CD4-positive, alpha-beta T cell treated with Interleukin-17A for 4 hours (primary cell): Measurements from ENCODE around the gene MYOM1.
"Not testable (repeated sequence)": the region's sequence is repeated elsewhere in the genome, so short reads cannot be mapped to it uniquely, and the experiment has no call there.

ENCODE experiments used
- DNase-seq: peaks from one replicate; pipeline ENCODE4 v3.0.0-alpha.2; 2020; ENCODE audit warnings: mixed read lengths

The MYOM1 gene

DNA sequence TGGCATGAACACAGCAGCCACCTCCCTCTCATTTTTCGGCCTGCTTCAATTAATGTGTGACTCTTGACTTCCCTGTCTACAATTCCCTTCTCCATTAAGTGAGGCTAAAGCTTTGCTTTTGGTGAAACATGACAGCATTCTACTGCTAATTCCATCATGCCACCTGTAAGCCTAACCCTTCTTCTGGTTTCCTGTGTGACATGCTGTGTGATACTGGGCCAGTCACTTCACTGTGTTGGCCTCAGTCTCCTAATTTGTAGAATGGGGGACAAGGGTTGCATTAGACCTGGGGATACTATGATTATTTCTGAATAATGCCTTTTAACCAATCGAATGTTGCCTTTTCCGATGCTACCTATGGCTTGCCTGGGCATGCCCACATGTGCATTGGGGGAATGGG lies 146.4 kb downstream of the MYOM1 start:
- not testable (repeated sequence) for DNase-seq

DNA sequence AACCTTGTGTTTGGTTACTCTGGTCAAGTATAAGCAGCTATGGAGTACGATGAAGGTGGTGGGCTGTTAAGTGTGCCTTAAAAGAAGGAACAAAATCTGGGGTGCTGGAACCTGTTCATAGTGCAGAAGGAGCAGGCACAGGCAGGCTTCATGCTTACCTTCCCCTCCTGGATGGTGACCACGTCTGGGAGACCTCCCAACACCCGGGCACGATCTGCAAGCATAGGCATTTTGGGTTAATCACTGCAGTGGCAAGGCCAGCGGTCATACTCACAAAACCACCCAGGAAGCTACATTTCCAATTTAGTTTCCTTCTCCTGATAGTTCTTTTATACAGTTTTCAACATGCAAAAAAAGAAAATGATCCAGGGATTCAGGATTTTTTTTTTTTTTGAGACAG lies 148.1 kb downstream of the MYOM1 start:
- no peak for DNase-seq

DNA sequence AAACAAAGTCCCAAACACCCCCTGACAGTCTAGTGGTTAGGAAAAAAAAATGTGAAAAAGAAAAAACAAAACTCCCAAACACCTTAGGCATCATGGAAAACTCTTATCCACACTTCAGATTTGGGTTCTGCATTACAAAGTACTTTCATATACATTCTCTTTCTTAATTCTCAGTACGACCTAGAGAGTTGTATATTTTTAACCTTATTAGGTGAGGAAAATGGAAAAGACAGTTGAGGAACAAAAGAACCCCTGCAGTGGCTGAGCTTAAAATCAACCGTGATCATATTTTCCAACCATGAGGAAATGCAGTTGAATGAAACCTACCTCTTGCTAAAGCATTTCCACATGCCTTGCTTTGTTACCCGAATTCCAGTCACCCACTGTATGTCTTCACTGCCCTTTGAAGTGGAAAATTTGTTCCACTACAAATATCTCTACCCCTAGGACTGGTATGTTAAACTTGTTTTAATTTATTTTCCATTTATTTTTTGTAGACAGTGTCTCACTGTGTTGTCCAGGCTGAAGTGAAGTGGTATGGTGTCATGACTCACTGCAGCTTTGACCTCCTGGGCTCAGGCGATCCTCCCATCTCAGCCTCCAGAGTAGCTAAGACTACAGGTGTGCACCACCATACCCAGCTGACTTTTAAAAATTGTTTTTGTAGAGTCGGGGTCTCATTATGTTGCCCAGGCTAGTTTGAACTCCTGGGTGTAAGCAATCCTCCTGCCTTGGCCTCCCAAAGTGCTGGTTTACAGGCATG lies 149.9 kb downstream of the MYOM1 start:
- no peak for DNase-seq

DNA sequence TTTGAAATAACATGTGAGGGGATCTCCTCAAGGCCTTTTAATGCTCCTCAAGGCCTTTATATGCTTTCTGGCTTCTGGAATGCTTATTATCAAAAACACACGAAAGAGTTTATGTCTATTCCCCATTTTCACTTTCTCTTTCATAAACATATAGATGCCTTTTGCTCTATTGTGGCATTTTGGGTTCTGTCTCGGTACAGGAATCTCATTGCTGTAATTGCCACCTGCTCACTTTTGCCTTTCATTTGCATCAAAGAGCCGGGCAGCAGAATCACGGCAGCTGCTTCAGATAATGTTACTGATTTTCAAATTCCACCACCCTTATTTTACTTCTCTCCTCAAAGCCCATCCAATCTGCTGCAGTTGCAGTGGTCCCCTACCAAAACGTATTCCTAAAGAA lies 152.0 kb downstream of the MYOM1 start:
- no peak for DNase-seq

DNA sequence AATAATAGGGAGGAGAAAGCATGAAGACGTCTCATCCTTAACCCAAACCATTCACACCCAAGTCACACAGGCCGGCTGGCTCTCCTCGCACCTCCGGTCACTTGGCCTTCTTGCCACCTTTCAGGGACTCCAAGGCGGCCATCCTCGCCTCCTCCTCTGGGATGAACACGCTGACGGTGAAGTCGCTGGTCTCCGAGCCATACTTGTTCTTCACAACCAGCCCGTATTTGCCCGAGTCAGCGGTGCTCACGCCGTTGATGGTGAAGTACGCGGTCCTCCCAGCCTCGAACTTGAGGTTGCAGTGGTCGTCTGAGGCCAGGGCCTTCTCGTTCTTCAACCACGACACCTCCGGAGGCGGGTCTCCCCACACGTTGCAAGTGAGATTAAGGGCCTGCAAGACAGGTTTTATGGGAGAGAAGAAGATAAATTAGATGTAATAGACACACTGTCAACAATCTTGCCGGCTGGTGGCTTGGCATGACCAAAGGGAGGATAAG lies 152.6 kb downstream of the MYOM1 start:
- DNase-seq, result no peak

DNA sequence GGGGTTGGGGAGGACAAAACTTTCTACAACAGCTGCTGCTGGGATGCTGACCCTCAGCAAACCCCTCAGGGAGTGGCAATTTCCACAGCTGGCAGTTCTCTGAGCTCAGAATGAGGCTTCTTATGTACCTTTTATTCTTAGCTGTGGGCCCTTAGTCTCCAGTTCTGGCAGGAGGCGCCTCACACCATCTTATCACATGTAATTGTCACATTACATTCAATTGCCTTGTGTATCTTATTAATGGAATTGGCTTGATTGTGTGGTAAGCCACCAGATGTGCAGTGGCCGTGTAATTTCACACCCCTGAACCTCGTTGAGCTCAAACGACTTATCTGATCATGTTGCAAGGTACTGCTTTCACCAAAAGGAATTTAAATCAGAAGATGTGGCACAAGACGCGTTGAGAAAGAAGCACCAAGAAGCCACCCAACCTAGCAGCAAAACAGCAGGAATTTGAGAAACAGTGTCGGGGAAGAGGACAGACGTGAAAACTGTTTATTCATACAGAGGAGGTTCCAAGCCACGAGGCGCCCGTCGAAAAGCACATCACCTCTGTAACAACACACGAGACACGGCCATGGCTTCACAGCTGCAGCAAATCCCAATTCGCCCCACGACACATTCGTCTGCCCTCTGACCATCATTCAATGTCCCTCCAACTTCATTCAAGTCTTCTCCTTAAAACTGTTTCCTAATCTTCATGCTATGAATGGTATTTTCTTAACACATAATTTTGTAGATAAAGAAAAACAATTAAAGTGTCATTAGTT lies 153.2 kb downstream of the MYOM1 start:
- DNase-seq, result no peak

DNA sequence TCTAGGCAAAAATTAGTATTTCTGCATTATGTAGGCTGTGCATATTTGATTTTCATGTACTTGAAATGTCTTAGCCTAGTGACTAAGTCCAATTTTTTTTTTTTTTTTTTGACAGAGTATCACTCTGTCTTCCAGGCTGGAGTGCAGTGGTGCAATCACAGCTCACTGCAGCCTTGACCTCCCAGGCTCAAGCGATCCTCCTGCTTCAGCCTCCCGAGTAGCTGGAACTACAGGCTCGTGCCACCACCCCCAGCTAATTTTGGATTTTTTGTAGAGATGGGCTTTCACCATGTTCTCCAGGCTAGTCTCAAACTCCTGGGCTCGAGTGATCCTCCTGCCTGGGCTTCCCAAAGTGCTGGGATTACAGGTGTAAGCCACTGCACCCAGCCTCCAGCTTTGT lies 156.0 kb downstream of the MYOM1 start:
- not testable (repeated sequence) for DNase-seq

DNA sequence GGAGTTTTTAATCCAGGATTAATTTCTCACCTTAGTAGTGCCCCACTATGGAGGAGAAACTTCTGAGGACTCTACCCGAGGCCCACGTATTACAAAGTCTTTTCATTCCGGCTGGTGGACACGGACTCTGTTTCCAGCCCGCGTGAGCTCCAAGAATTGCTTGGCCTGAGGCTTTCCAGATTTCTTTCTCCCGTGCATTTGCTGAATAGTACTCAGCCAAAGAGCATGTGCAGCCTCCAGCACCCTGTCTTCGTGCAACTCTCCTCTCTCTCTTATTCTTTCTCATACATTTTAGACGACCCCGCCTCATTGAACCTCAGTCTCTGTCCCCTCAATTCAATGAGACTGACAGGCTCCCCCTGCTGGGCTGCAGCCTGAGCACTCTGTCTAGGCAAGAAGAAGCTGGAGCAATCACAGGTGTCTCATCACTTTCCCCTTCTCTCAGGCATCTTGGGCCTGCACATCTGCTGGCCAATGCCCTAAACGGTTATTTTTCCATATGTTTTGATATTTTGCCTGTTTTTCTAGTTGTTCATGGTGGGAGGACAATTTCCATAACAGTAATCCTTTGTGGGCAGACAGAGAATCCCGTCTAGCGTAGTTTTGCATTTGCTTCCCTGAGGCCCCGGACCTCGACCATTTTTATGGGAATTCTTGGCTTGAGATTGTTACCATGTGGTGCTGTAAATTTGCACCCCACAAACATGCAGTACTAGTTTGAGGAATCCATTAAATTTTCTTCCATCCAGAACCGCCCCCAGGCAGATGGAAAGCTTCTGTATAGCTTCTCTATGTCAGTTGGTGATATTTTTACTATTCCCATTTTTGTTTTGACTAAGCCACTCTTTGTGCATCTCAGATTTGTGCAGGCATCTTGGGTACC lies 156.7 kb downstream of the MYOM1 start:
- DNase-seq, result peak; percentile 88

DNA sequence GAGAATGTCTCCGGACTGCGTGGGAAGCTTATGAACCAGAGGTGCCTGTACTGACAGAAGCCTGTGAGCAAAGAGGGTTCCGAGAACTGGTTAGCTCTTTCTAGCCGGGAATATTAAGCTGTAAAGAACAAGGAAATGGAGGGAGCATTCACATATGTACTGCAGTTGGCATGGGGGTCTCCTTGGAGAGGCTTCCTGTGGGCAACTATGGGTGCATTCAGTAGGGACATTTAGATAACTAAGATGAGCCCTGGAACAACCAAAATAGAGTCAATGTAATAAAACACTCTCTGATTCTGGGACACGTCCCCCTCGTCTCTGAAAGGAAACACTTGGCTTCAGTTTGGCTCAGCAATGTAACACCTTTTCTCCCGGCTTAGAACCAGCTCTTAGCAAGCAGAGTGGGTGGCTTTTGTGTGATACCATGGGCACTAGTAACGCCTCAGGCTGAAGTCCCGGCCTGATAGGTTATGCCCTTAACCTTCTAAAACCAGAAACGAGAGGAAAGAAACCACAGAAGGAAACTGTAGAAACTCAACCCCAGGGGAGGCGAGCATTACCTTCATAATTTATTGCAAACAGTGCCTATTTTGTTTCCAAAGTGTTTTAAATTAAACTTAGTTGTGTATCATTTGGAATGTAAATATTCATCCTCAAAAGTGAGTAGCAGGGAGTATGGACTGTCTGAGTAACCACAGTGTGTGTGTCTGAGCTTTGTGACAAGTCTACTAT lies 158.0 kb downstream of the MYOM1 start:
- DNase-seq, result peak; percentile 54

DNA sequence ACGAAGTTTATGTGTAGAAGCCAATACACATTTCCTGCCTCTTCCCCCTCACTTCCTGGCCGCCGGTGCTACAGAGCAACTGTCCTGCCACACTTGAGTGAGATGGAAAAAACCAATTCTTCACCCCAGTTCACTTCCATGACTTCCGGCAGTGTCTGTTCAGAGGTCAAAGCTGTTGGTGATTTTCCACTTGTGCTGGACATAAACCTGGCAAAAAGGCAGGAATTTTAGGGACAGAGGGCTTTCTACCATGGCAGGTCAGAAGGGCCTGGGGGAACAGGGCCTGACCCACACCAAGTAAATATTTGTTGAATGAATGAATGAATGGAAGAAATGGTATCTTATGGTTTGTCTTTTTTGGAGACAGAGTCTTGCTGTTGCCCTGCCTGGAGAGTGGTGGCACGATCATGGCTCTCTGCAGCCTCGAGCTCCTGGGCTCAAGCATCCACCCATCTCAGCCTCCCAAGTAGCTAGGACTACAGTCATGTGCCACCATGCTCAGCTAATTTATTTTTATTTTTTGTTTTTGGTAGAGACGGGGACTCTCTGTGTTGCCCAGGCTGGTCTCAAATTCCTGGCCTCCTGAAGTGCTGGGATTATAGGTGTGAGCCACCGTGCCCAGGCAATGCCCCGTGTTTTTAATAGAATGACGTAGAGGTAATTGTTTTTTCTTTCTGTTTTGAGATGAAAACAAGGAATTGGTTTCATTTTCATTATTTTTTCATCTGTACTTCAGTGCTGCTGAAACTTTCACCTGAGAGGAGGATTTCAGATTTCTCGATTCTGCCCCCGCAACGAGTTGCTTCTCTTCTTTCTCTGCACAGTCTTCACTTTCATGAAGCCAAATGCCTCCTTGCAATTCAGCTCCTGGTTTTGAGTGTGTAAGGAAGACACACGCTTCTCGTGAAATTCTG lies 158.8 kb downstream of the MYOM1 start:
- DNase-seq, result peak; percentile 68

DNA sequence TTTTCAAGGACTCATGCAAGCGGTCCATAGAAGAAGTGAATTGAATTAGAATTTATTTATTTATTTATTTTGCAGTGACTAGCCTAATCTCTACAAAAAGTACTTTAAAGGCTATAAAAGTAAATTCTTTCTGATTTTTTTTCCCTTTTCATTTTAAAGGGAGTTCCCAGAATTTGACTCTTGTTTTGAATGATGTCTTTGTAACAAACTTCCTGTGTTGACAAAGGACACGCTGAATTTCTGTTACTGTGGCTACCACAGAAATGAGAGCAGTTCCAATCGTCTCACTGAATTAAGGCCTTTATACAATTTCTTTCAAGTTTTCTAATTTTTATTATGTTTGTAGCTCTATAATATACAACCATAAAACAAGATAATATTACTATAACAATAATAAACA lies 160.5 kb downstream of the MYOM1 start:
- no peak for DNase-seq

DNA sequence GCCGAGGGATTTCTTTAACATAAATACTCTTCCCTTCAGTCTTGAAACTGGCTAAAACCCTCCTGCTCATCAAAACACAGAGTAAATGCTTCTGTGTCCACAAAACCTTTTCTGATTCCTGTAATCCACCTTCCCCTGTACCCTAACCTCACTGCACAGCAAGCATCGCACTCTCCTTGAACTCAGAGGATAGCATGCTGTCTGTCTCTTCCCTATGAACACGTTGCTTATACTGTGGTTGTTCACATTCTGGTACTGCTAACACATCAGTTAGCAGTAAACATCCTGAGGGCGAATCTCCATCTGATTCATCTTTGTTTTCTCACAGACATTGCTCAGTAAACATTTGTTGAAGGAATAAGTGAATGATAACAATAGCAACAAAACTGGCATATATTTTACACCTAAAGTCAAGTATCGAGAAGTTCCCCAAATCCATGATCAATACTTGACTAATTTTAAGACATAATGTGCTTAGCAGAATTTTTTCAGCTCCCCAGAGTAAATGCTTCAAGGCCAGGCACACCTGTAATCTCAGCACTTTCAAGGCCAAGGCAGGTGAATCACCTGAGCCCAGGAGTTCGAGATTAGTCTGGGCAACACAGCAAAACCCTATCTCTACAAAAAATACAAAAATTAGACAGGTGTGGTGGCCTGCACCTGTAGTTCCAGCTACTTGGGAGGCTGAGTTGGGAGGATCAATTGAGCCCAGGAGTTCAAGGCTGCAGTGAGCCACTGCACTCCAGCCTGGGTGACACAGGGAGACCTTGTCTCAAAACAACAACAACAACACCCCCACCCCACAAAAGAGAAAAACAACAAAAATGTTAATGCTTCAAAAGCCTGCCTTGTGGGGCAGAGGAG lies 161.2 kb downstream of the MYOM1 start:
- DNase-seq, result peak; percentile 41

DNA sequence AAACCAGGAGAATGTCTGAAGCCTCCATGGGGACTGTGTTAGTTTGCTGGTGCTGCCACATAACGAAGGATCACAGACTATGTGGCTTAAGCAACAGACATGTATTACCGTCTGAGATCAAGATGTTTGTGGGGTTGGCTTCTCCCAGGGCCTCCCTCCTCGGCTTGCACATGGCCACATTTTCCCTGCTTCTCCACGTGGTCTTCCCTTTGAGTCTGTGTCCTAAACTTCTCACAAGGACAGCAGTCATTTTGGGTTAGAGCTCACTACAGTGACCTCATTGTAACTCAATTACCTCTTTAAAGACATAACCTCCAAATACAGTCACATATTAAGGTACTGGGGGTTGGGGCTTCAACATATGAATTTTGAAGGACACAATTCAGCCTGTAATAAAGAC lies 162.2 kb downstream of the MYOM1 start:
- no peak for DNase-seq

DNA sequence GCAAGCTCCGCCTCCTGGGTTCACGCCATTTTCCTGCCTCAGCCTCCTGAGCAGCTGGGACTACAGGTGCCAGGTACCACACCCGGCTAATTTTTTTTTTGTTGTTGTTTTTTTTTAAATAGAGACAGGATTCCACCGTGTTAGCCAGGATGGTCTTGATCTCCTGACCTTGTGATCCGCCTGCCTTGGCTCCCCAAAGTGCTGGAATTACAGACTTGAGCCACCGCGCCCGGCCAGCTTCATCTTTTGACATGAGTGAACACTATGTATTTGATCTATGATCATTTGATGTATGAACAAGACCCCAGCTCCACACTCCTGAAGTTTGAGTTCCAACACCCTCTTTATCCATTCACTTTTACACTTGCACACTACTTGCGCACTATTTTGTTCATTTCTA lies 163.5 kb downstream of the MYOM1 start:
- DNase-seq, result no peak

DNA sequence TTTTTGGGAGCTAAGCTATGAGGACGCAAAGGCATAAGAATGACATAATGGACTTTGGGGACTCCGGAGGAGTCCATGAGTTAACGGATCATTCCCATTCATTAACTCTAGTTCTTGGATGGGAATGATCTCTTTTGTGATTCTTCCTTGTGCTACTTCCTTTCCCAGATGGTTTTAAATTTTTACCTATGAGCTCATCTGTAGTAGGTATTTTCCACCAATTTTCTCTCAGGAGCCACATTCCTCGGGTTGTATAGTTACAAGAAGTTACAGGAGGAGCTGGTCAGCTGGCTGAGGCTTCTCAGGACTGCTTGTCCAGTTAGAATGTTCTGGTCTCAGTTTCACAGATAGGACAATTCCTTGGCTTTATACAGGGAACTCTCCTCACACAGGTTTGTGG lies 164.0 kb downstream of the MYOM1 start:
- DNase-seq, result no peak

DNA sequence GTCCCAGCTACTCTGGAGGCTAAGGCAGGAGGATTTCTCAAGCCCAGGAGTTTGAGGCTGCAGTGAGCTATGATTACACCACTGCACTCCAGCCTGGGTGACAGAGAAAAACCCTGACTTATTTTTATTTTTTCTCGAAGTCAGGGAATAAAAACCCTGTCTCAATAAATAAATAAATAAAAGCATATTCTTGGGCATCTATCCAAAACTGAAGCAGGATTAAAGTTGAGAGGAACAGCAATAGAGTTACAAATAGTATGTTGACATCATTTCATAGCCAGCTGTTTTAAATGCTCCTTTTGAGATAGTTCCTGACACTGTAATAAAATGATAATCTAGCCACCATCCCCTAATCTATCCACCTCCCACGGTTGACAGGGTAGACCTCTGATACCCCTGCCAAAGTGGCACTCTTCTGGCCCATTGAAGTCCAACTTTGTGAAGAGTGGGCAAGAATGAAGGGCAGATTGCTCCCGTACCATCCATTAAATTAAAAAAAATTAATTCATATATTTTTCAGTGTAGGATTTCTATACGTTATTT lies 164.5 kb downstream of the MYOM1 start:
- no peak for DNase-seq

DNA sequence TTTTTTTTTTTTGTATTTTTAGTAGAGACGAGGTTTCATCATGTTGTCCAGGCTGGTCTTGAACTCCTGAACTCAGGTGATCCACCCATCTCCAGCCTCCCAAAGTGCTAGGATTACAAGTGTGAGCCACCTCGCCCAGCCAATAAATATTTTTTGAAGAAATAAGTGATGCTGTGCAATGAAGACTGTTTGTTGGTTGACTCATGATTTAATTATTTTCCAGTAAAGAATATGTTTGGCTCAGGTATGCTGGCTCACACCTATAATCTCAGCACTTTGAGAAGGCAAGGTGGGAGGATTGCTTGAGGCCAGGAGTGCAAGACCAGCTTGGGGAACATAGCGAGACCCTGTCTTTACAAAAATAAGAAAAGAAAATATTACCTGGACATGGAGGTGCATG lies 165.0 kb downstream of the MYOM1 start:
- no peak for DNase-seq

DNA sequence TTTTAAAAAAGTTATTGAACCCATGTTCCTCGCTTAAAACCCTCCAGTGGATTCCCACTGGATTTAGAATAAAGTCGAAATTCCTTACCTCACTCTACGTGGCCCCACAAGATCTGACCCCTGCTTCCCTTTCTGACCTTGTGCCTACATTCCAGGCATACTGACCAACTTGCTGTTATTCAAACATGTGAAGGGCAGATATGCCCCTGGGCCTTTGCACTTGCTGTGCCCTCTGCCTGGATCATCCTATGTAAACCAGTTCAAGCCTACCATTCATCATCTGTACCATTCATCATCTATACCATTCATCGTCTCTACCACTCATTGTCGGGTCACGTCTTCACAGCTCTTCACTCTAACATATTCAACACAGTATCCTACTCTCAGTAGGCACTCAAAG lies 165.6 kb downstream of the MYOM1 start:
- no peak for DNase-seq

DNA sequence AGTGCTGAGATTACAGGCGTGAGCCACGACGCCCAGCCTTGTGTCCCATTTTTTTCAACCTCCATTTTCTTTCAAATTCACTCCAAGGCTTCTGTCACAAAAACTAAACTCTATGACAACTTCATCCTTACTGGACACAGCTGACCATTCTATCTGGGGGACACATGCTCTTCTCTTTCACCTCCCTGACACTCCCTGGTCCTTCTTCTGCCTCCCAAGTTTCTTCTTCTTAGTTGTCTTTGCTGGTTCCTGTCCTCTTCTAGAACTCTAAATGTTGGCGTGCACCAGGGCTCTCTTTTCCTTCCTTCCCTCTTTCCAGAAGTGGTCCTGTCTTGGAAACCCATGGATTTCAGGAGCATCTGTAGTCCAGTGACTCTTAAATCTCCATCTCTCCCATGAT lies 166.7 kb downstream of the MYOM1 start:
- DNase-seq, result no peak

DNA sequence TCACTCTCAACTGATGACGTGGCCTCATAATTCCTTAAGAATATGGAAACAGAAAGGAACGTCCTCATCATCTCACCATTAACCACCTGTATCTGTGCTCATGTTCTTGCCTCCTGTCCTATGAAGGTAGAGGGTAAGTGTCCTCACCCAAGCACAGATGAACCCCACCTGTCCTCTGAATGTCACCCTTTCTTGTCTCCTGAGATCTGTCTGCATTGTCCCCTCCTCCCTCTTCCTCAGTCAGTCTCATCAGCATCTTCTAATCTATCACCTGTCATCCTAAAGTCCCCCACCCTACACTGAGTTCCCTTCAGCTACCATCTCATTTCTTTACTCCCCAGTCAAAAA lies 167.4 kb downstream of the MYOM1 start:
- no peak for DNase-seq
